GM18907 (cell line): Measurements from ENCODE around the gene C4B.
"Not testable (repeated sequence)": the region's sequence is repeated elsewhere in the genome, so short reads cannot be mapped to it uniquely, and the experiment has no call there.

ENCODE experiments used
- ATAC-seq: cut with Tn5 transposase; IDR thresholded peaks from one replicate; pipeline ENCODE4 v1.9.1; 2021; ENCODE audit warnings: mild to moderate bottlenecking, moderate library complexity; ENCODE audit not compliant: unreplicated experiment

Gene C4B

GRCh38 chr6:32014547-32014946, at the start of gene C4B:
C4B (plus strand) TSS chr6:32014795; CDS start chr6:32014846, 51 bp downstream.
- not testable (repeated sequence) for ATAC-seq

DNA sequence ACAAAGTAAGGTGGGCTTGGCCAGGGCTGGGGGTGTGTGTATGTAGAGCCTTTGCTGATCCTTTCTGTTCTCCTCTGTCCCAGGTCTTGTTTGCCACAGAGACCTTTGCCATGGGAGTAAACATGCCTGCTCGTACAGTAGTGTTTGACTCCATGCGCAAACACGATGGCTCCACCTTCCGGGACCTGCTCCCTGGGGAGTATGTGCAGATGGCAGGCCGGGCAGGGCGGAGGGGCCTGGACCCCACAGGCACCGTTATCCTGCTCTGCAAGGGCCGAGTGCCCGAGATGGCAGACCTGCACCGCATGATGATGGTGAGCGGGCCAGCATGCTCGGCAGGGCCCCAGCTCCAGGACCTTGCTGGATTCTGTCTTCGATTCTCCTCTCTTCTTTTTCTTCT, 48.9 kb upstream of the C4B start:
- no peak for ATAC-seq

DNA sequence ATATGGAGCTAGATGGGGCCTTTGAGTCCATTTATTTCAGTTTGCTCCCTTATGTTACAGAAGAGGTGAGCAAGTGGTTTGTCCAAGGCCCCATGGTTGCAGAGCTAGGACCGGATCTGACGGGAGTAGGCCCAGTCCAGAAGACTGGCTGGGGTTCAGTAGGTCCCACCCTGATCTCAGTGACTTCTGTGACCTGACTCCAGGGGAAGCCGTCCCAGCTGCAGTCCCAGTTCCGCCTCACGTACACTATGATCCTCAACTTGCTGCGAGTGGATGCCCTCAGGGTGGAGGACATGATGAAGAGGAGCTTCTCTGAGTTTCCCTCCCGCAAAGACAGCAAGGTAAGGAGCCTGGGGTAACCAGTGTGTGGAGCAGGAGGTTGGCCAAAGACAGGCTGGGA, 48.1 kb upstream of the C4B start:
- ATAC-seq: no peak

GRCh38 chr6:31966997-31967925, 47.3 kb upstream of the C4B start:
- ATAC-seq: no peak

GRCh38 chr6:31967926-31968320, 46.7 kb upstream of the C4B start:
- ATAC-seq: no peak

DNA sequence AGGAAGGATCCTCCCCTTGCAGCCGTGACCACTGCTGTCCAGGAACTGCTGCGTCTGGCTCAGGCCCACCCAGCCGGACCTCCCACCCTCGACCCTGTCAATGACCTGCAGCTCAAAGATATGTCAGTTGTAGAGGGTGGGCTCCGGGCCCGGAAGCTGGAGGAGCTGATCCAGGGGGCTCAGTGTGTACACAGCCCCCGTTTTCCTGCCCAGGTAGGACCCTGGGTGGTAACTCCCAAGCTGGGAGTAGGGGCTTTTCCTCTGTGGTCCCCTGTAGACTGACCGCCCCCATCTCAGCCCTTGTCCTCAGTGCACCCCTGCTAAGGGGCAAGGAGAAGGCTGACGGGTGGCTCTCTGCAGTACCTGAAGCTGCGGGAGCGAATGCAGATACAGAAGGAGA, 46.3 kb upstream of the C4B start:
- ATAC-seq: no peak

DNA sequence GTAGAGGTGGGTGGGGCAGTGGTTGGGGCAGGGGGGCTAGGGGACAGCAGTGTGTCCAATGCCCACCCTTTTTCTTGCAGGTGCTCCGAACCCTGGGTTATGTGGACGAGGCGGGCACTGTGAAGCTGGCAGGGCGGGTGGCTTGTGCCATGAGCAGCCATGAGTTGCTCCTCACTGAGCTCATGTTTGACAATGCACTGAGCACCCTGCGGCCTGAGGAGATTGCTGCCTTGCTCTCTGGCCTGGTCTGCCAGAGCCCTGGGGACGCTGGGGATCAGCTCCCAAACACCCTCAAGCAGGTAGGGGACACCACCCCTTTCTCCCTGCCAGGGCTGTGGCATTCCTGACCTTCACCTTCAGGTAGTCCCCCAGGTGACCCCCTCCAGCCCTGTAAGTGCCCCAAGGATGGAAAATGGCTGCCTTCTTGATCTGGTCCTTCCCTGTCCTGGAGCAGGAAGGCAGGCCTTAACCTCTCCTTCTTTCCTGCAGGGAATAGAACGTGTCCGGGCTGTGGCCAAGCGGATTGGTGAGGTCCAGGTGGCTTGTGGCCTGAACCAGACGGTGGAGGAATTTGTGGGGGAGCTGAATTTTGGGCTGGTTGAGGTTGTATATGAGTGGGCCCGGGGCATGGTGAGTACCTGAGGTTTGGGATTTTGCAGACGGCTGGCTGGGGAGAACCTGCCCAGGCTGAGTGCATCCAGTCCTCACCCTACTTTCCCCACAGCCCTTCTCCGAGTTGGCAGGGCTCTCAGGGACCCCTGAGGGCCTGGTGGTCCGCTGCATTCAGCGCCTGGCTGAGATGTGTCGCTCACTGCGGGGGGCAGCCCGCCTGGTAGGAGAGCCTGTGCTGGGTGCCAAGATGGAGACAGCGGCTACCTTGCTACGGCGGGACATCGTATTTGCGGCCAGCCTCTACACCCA, 45.5 kb upstream of the C4B start:
- no peak for ATAC-seq

DNA sequence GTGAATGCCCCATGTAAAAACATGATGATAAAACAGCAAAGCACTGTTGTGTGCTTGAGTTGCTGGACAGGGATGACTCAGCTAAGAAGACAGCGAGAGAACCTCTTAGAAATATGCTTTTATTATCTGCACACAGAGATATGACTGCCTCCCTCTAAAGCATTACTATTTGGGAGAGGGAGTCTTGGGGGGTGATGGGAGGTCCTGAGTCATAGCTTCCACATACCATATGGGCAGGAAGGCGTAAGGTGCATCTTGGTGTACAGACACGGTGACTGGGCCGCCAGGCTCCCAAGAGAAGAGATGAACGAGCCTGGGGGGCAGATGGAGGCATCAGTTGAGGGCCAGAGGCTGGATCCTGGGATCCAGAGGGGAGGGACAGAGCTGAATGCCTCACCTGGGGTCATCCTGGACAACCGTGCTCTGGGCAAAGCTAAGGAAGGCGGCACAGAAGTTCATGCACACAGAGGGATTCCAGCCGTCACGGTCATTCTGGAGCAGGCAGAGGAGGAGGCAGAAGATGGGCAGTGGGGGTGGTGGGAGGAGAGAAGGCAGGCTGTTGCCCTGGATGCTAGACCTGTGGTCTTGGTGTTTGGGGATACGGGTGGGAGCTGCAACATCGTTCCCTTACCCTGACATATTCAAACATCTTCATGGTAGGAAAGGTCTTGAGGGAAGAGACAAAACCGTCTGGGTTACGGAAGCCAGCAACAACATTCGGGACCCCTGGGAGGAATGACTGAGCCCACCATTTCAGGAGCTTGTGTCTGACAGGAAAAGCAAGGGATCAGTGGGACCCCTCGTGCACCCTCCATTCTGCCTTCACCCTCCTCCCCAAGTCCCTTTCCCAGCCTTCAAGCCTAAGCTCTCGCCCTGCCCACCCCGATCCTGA, 44.6 kb upstream of the C4B start:
- ATAC-seq: no peak

- ATAC-seq: no peak
Measured at GRCh38 chr6:31970604-31971271, 43.9 kb upstream of the C4B start.

- ATAC-seq: peak; percentile 4
Measured at GRCh38 chr6:31971279-31971992, 43.2 kb upstream of the C4B start.

DNA sequence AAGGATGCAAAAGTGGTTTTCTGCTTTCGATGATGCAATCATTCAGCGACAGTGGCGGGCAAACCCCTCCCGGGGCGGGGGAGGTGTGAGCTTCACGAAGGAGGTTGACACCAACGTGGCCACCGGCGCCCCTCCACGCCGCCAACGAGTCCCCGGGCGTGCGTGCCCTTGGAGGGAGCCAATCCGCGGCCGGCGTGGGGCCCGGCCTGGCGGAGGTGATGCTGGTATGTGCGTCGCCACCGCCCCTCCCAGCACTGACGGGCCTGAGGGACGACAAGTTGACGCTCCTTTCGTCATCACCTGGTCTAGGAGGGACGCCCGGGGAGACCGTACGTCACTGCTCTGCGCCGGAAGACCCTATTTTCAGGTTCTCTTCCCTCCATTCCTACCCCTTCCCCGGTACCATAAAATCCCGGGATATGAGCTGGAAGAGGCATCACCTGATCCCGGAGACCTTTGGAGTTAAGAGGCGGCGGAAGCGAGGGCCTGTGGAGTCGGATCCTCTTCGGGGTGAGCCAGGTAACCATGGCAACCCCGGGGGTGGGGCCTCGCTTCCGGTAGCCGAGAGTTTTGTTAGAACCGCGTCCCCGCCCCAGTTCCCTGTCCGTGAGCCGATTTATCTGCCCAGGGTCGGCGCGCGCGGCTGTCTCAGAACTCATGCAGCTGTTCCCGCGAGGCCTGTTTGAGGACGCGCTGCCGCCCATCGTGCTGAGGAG, 42.4 kb upstream of the C4B start, which contains the start of gene DXO:
TSS of gene DXO (minus strand) at position 146 of the 716 bp plus-strand sequence. CDS start 463 bp downstream, outside the sequence.
- peak; percentile 81 for ATAC-seq

DNA sequence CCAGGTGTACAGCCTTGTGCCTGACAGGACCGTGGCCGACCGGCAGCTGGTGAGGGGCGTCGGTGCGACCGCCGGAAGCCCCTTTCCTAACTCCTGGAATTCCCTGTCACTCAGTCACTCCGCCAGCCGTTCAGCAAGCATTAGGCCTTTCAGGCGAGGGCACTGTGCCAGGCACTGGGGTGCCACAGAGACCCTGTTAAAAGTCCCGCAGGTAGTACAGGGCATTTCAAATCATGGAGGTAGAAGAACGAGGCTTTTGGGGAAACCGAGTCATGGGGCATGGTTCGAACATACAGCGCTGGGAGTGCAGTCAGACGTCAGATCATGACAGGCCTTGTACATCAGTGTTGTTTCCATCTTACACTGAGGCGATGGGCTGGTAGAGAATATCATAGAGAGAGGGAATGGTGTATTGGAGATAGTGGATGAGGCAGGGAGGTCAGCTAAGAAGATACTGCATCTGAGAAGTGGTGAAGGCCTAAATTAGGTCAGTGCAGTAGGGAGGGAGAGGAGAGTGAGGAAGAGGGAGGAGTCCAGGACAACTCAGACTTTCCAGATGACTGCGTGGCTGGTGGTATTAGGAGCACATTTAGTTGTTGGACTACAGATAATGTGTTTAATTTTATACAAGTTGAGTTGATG, 41.8 kb upstream of the C4B start:
- ATAC-seq: no peak

DNA sequence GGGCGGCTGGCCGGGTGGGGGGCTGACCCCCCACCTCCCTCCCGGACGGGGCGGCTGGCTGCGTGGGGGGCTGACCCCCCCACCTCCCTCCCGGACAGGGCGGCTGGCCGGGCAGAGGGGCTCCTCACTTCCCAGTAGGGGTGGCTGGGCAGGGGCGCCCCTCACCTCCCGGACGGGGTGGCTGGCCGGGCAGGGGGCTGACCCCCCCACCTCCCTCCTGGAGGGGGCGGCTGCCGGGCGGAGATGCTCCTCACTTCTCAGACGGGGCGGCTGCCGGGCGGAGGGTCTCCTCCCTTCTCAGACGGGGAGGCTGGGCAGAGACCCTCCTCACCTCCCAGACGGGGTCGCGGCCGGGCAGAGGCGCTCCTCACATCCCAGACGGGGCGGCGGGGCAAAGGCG, 38.5 kb upstream of the C4B start:
- not testable (repeated sequence) for ATAC-seq

DNA sequence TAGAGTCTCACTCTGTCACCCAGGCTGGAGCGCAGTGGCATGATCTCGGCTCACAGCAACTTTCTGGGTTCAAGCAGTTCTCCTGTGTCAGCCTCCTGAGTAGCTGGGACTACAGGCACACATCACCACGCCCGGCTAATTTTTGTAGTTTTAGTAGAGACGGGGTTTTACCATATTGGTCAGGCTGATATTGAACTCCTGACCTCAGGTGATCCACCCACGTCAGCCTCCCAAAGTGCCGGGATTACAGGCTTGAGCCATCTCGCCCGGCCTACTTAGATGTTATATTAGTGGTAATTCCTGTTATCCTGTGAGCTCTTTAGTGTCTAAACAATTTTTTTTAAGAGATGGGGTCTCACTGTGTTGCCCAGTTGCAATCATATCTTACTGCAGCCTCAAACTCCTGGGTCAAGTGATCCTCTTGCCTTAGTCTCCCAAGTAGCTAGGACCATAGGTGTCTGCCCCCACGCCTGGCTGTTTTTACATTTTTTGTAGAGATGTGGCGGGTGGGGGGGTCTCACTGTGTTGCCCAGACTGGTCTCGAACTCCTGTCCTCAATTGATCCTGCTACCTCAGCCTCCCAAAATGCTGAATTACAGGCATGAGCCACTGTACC, 36.7 kb upstream of the C4B start:
- no peak for ATAC-seq

GRCh38 chr6:31978831-31979230, 35.8 kb upstream of the C4B start:
- no peak for ATAC-seq

- ATAC-seq: no peak
Measured at GRCh38 chr6:31979238-31979898, 35.2 kb upstream of the C4B start.

DNA sequence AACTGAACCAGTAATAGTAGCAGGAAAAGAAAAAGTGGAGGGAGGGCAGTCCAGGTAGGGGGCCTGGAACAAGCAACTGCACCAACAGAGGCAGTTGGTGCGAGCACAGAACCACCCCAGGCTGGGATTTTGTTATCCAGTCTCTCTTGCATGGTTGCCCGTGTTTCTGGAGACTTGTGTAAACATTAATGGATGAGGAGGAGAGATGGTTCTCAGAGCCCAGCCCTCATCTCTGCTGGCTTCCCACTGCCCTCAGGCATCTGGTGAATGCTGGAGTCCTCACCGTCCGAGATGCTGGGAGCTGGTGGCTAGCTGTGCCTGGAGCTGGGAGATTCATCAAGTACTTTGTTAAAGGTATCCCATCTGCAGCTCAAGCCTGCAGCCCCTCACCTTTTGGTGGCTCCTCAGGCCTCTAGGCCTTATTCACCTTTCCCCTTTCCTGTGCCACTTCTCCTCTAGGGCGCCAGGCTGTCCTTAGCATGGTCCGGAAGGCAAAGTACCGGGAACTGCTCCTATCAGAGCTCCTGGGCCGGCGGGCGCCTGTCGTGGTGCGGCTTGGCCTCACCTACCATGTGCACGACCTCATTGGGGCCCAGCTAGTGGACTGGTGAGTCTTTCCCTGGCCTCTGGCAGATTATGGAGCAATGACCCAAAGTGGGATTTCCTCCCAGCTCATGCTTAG, 34.3 kb upstream of the C4B start:
- ATAC-seq: not testable (repeated sequence)
